Activated B cell treated with CpG ODN at 0.5 μM for 24 hours (primary cell): ENCODE data around the gene PHACTR1. TPM values are rescaled to one million over a fixed set of nuclear protein-coding genes. Genes with fewer than 3 reads are reported as not detected.

Source experiments
- ATAC-seq: fragments of 200-7000 bp; cut with Tn5 transposase; one replicate; pipeline ENCODE4 v1.10.0; 2021; ENCODE audit warnings: low read depth, mild to moderate bottlenecking, moderate library complexity
- CTCF ChIA-PET: fragments of 350-600 bp; sonication (Branson Sonifier 250); formaldehyde crosslinking; loops from one replicate; lab custom pipeline; 2021; ENCODE audit warnings: antibody characterized with exemption; lab: Charles Lee
- POLR2A ChIA-PET: fragments of 350-600 bp; sonication (Branson Sonifier 250); formaldehyde crosslinking; loops from one replicate; lab custom pipeline; 2021; ENCODE audit warnings: antibody characterized with exemption; lab: Charles Lee
- DNase-seq: peaks from one replicate; pipeline ENCODE4 v3.0.0; 2022
- H3K27ac Mint-ChIP-seq: one replicate; pipeline ENCODE4 v1.8.0; 2020; ENCODE audit warnings: mixed read lengths
- H3K27me3 Mint-ChIP-seq: one replicate; pipeline ENCODE4 v1.8.0; 2021; ENCODE audit warnings: mixed read lengths
- H3K36me3 Mint-ChIP-seq: one replicate; pipeline ENCODE4 v1.8.0; 2021; ENCODE audit warnings: low read depth, mixed read lengths
- H3K4me1 Mint-ChIP-seq: one replicate; pipeline ENCODE4 v1.8.0; 2021; ENCODE audit warnings: mixed read lengths
- H3K4me3 Mint-ChIP-seq: one replicate; pipeline ENCODE4 v1.8.0; 2020; ENCODE audit warnings: mild to moderate bottlenecking, mixed read lengths
- H3K9me3 Mint-ChIP-seq: one replicate; pipeline ENCODE4 v1.8.0; 2020; ENCODE audit warnings: mixed read lengths
- intact Hi-C: fragments of 100-400 bp; cut with micrococcal nuclease; formaldehyde crosslinking; loops from one replicate; pipeline ENCODE4 v1.15.1; 2024
- total RNA-seq: library from RNA; stranded (reverse); gene quantifications from 2 replicates; pipeline ENCODE4 v1.2.3, GENCODE V29; 2022
- TF ChIP-seq, protein P1 (sequence below): fragments of 200-600 bp; IDR thresholded peaks from one replicate; pipeline ENCODE4 v1.8.0; 2022; ENCODE audit warnings: antibody characterized with exemption, mild to moderate bottlenecking

The PHACTR1 gene
- total RNA-seq, 1 donor from 2014 or later: 115 TPM

DNA sequence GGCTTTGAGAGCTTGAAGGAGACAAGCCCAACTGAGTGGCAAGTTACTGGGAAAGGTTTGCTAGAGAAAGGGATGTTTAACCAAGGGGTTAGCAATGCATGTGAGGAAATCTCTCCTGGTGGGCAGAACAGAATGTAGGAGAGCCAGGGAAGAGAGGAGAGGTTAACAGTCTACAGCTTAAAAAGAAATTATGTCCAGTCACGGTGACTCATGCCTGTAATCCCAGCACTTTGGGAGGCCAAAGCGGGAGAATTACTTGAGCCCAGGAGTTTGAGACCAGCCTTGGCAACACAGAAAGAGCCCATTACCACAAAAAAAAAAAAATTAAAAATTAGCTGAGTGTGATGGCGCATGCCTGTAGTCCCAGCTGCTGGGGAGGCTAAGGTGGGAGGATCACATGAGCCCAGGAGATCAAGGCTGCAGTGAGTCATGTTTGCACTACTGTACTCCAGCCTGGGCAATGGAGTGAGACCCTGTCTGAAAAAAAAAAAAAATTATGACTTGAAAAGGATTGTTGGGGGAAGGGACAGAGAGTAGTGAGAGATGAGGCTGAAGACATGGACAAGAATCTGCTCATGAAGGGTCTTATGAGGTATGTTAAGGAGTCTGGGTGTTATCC, 346.8 kb downstream of the PHACTR1 start:
- H3K36me3 Mint-ChIP-seq: no peaks in the 10 kb centered on the region
- DNase-seq: no peak
- H3K27ac Mint-ChIP-seq: no peak overlapping the region
- intact Hi-C loops: no loop called here
- no peak for ATAC-seq
- no peak overlapping the region for H3K4me3 Mint-ChIP-seq
- CTCF ChIA-PET: no interaction called here
- POLR2A ChIA-PET: no interaction called here
- no peaks in the 10 kb centered on the region for H3K9me3 Mint-ChIP-seq
- TF ChIP-seq, protein P1, sequence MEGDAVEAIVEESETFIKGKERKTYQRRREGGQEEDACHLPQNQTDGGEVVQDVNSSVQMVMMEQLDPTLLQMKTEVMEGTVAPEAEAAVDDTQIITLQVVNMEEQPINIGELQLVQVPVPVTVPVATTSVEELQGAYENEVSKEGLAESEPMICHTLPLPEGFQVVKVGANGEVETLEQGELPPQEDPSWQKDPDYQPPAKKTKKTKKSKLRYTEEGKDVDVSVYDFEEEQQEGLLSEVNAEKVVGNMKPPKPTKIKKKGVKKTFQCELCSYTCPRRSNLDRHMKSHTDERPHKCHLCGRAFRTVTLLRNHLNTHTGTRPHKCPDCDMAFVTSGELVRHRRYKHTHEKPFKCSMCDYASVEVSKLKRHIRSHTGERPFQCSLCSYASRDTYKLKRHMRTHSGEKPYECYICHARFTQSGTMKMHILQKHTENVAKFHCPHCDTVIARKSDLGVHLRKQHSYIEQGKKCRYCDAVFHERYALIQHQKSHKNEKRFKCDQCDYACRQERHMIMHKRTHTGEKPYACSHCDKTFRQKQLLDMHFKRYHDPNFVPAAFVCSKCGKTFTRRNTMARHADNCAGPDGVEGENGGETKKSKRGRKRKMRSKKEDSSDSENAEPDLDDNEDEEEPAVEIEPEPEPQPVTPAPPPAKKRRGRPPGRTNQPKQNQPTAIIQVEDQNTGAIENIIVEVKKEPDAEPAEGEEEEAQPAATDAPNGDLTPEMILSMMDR: no peak
- peaks cover 2% of the 10 kb centered on the region for H3K4me1 Mint-ChIP-seq
- no peaks in the 10 kb centered on the region for H3K27me3 Mint-ChIP-seq

- H3K36me3 Mint-ChIP-seq: no peaks in the 10 kb centered on the region
- H3K27me3 Mint-ChIP-seq: no peaks in the 10 kb centered on the region
- ATAC-seq (no peak), DNase-seq (no peak)
- H3K9me3 Mint-ChIP-seq: no peaks in the 10 kb centered on the region
- intact Hi-C loops: no loop called here
- H3K27ac Mint-ChIP-seq: no peak overlapping the region
- ChIA-PET POLR2A (interaction anchor here (0.7 kb wide), 1 partner anchor 717 kb away, joined by 5 read pairs; no protein-coding TSS in a partner anchor), CTCF (no interaction called here)
- TF ChIP-seq, protein P1: no peak
- no peak overlapping the region for H3K4me3 Mint-ChIP-seq
- H3K4me1 Mint-ChIP-seq: peaks cover 10% of the 10 kb centered on the region
Measured at GRCh38 chr6:13065581-13065980, 349.0 kb downstream of the PHACTR1 start.

GRCh38 chr6:13066050-13066449, 349.5 kb downstream of the PHACTR1 start:
- no peaks in the 10 kb centered on the region for H3K9me3 Mint-ChIP-seq
- POLR2A ChIA-PET: no interaction called here
- H3K27ac Mint-ChIP-seq: no peak overlapping the region
- intact Hi-C loops: no loop called here
- H3K36me3 Mint-ChIP-seq: no peaks in the 10 kb centered on the region
- H3K4me1 Mint-ChIP-seq: peaks cover 10% of the 10 kb centered on the region
- H3K4me3 Mint-ChIP-seq: no peak overlapping the region
- TF ChIP-seq, protein P1: no peak
- DNase-seq: no peak
- CTCF ChIA-PET: no interaction called here
- no peak for ATAC-seq
- no peaks in the 10 kb centered on the region for H3K27me3 Mint-ChIP-seq

GRCh38 chr6:13066820-13067219, 350.3 kb downstream of the PHACTR1 start:
- H3K36me3 Mint-ChIP-seq: no peaks in the 10 kb centered on the region
- CTCF ChIA-PET: no interaction called here
- POLR2A ChIA-PET: no interaction called here
- DNase-seq (no peak), ATAC-seq (no peak)
- H3K27ac Mint-ChIP-seq: no peak overlapping the region
- peaks cover 3% of the 10 kb centered on the region for H3K27me3 Mint-ChIP-seq
- no peak overlapping the region for H3K4me3 Mint-ChIP-seq
- intact Hi-C loops: no loop called here
- TF ChIP-seq, protein P1: no peak
- peaks cover 10% of the 10 kb centered on the region for H3K4me1 Mint-ChIP-seq
- H3K9me3 Mint-ChIP-seq: no peaks in the 10 kb centered on the region

DNA sequence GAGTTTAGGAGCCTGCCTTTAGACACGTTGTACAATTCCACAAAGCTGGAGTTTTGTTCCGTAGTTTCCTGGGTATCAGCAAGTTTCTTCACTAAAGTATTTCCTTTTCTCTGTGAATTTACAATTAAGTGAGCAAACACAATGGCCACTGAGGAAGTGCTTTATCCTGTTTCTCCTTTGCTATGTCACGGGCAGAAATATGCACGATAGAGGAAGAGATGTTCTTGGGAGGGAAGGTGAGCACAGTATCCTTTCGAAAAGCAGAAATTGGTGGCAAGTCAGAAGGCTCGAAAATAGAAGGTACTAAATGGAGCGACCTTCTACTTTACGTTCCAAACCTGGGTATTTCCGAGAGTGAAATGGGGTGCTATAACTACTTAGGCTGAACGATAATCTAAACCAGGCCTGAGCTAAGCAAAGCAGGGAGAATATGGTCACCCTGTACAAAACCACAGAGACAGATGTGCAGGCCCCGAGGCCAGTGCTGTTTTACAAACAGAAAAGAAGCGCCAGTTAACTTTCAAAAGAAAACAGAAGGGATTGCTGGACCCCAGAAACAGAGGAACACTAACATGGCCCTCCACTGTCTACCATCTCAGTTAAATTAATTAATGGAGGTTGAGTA, 352.1 kb downstream of the PHACTR1 start:
- Mint-ChIP-seq H3K9me3 (no peaks in the 10 kb centered on the region), H3K27me3 (peaks cover 3% of the 10 kb centered on the region), H3K4me1 (peaks cover 10% of the 10 kb centered on the region), H3K36me3 (no peaks in the 10 kb centered on the region), H3K4me3 (no peak overlapping the region), H3K27ac (no peak overlapping the region)
- TF ChIP-seq, protein P1: no peak
- POLR2A ChIA-PET: no interaction called here
- intact Hi-C loops: no loop called here
- DNase-seq (no peak), ATAC-seq (no peak)
- CTCF ChIA-PET: no interaction called here
